Rectal smooth muscle tissue (tissue), 1 donor: ENCODE data around the gene NDUFA1.
"Not testable (repeated sequence)": the region's sequence is repeated elsewhere in the genome, so short reads cannot be mapped to it uniquely, and the experiment has no call there.

Experiments used
- H3K27ac ChIP-seq: one replicate; pipeline ENCODE4 v1.7.0; 2013; ENCODE audit warnings: low read depth, low read length, inconsistent platforms
- H3K27me3 ChIP-seq: one replicate; pipeline ENCODE4 v1.7.0; 2013; ENCODE audit warnings: low read length; ENCODE audit not compliant: control insufficient read depth, insufficient read depth
- H3K36me3 ChIP-seq: one replicate; pipeline ENCODE4 v1.7.0; 2013; ENCODE audit warnings: low read length; ENCODE audit not compliant: control insufficient read depth, insufficient read depth
- H3K4me1 ChIP-seq: one replicate; pipeline ENCODE4 v1.7.0; 2013; ENCODE audit warnings: low read length; ENCODE audit not compliant: control insufficient read depth, insufficient read depth
- H3K4me3 ChIP-seq: one replicate; pipeline ENCODE4 v1.7.0; 2013; ENCODE audit warnings: low read length
- H3K9ac ChIP-seq: one replicate; pipeline ENCODE4 v1.7.0; 2013; ENCODE audit warnings: low read length

NDUFA1 gene

GRCh38 chrX:119922391-119922790 is 50.8 kb downstream of the NDUFA1 start:
- not testable (repeated sequence) for H3K27me3 ChIP-seq, H3K27ac ChIP-seq, H3K4me1 ChIP-seq, H3K36me3 ChIP-seq, H3K4me3 ChIP-seq, H3K9ac ChIP-seq
